Kidney (tissue), 14 donors: ENCODE measurements around the gene DMWD. TPM values are rescaled to one million over a fixed set of nuclear protein-coding genes. Genes with fewer than 3 reads are reported as not detected.

ENCODE experiments used
- DNase-seq, 5 donors: peaks; one replicate each; pipeline ENCODE4 v3.0.0-alpha.2; 2013 to 2020
- FAIRE-seq: peaks from 2 replicates; lab custom pipeline; 2012; peaks lifted over from hg19 to GRCh38; lab: Jason Lieb, UNC
- H3K27ac ChIP-seq, 2 donors: one replicate each; pipeline ENCODE4 v1.7.0; 2013; ENCODE audit warnings: low read depth in 2 of 2, low read length in 2 of 2, inconsistent platforms in 1 of 2
- H3K27me3 ChIP-seq: one replicate; pipeline ENCODE4 v1.7.1; 2013; ENCODE audit warnings: low read length, inconsistent platforms; ENCODE audit not compliant: control insufficient read depth, insufficient read depth
- H3K36me3 ChIP-seq, 3 donors: one replicate each; pipeline versions ENCODE4 v1.7.0 to v1.7.1; 2013; ENCODE audit warnings: low read length in 3 of 3, control low read depth in 1 of 3, inconsistent platforms in 1 of 3; ENCODE audit not compliant: insufficient read depth in 3 of 3, control insufficient read depth in 2 of 3
- H3K4me1 ChIP-seq, 3 donors: one replicate each; pipeline versions ENCODE4 v1.7.0 to v1.7.1; 2013; ENCODE audit warnings: low read length in 3 of 3, inconsistent platforms in 1 of 3, low read depth in 1 of 3; ENCODE audit not compliant: control insufficient read depth in 2 of 3, insufficient read depth in 2 of 3
- H3K4me3 ChIP-seq, 3 donors: one replicate each; pipeline versions ENCODE4 v1.7.0 to v1.8.1; 2013; ENCODE audit warnings: low read length in 3 of 3, control low read depth in 1 of 3, inconsistent platforms in 1 of 3
- H3K9ac ChIP-seq, 3 donors: one replicate each; pipeline versions ENCODE4 v1.7.0 to v1.7.1; 2013; ENCODE audit warnings: low read length in 3 of 3, control low read depth in 1 of 3, inconsistent platforms in 1 of 3
- H3K9me3 ChIP-seq, 3 donors: one replicate each; pipeline versions ENCODE4 v1.7.0 to v1.7.1; 2013; ENCODE audit warnings: low read length in 3 of 3, control low read depth in 1 of 3, inconsistent platforms in 1 of 3; ENCODE audit not compliant: control insufficient read depth in 2 of 3, insufficient read depth in 1 of 3
- intact Hi-C: fragments of 100-400 bp; cut with DNase I; formaldehyde crosslinking; loops from one replicate; pipeline ENCODE4 v1.11.1; 2022
- polyA plus RNA-seq: library from polyadenylated mRNA; stranded (reverse); fragments of 350-450 nt; fragmentation: Illumina TruSeq; extraction: RNeasy Lipid Tissue Mini Kit (QIAGEN cat#74804); gene quantifications from one replicate; pipeline ENCODE4 v1.2.3, GENCODE V29; 2014; ENCODE audit warnings: low read depth, low replicate concordance; ENCODE audit not compliant: insufficient read depth
- total RNA-seq: library from RNA; stranded (reverse); fragmentation: NEBNext Ultra II Directional; extraction: Animal tissue kit (Norgen Biotek cat#: 25700); gene quantifications from one replicate; pipeline ENCODE4 v1.2.1, GENCODE V29; 2021
- TF ChIP-seq, protein P1 (sequence below): IDR thresholded peaks from 3 replicates; pipeline ENCODE4 v1.5.1; 2012; ENCODE audit warnings: mild to moderate bottlenecking, moderate library complexity, borderline replicate concordance; ENCODE audit not compliant: insufficient read depth; ENCODE audit errors: extremely low read depth
- donor health status: control.
- donor health status: control.
- donor health status: control.
- donor health status: control.
- donor health status: control.
- donor health status: DM: yes; HTN: yes; CAD: no.
- donor health status: Normal renal cell carcinoma (clear cell type).

DMWD gene
- total and polyA plus RNA-seq, 2 donors from 2014 or later, result 22.2 to 60.9 TPM

DNA sequence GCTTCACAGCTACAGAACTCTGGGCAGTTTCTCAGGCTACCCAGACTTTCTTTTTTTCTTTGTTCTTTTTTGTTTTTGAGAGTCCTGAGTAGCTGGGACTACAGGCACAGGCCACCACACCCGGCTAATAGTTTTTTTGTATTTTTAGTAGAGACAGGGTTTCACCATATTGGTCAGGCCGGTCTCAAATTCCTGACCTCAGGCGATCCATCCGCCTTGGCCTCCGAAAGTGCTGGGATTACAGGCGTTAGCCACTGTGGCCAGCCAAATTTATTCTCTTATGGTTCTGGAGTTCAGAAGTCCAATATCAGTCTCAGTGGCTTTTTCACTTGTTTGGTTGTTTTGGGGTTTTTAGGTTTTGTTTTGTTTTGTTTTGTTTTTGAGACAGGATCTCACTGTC, 47.0 kb downstream of the DMWD start:
- Histone ChIP-seq H3K36me3 (no peaks in the 10 kb centered on the region), H3K4me3 (no peak overlapping the region), H3K9ac (no peak overlapping the region), H3K27me3 (no peaks in the 10 kb centered on the region), H3K27ac (no peak overlapping the region), H3K4me1 (no peaks in the 10 kb centered on the region), H3K9me3 (no peaks in the 10 kb centered on the region)
- DNase-seq (no peak), FAIRE-seq (no peak)
- TF ChIP-seq, protein P1, sequence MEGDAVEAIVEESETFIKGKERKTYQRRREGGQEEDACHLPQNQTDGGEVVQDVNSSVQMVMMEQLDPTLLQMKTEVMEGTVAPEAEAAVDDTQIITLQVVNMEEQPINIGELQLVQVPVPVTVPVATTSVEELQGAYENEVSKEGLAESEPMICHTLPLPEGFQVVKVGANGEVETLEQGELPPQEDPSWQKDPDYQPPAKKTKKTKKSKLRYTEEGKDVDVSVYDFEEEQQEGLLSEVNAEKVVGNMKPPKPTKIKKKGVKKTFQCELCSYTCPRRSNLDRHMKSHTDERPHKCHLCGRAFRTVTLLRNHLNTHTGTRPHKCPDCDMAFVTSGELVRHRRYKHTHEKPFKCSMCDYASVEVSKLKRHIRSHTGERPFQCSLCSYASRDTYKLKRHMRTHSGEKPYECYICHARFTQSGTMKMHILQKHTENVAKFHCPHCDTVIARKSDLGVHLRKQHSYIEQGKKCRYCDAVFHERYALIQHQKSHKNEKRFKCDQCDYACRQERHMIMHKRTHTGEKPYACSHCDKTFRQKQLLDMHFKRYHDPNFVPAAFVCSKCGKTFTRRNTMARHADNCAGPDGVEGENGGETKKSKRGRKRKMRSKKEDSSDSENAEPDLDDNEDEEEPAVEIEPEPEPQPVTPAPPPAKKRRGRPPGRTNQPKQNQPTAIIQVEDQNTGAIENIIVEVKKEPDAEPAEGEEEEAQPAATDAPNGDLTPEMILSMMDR, result no peak
- intact Hi-C loops, result no loop called here

DNA sequence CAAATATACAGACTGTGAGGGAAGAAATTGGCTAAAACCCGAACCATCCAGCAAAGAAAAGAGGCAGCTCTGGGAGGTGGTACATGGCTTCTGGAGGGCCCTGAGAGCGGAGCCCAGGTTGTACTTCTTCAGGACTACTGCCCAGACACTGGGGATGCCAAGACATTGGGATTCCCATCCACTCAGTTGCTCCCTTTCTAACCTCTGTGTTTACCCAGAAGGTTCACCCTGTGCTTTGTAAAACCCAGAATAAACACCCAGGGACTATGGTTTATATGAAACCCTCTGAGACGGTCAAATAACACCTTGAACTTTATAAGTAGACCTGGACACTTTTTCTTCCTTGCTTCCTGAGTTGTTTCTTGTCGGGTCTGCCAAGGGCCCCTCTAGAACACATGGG, 49.7 kb downstream of the DMWD start:
- DNase-seq, result no peak
- Histone ChIP-seq H3K9ac (no peak overlapping the region), H3K9me3 (no peaks in the 10 kb centered on the region), H3K4me1 (no peaks in the 10 kb centered on the region), H3K36me3 (no peaks in the 10 kb centered on the region), H3K4me3 (no peak overlapping the region), H3K27me3 (no peaks in the 10 kb centered on the region), H3K27ac (no peak overlapping the region)
- intact Hi-C loops, result no loop called here
- no peak for FAIRE-seq
- TF ChIP-seq, protein P1, result no peak

DNA sequence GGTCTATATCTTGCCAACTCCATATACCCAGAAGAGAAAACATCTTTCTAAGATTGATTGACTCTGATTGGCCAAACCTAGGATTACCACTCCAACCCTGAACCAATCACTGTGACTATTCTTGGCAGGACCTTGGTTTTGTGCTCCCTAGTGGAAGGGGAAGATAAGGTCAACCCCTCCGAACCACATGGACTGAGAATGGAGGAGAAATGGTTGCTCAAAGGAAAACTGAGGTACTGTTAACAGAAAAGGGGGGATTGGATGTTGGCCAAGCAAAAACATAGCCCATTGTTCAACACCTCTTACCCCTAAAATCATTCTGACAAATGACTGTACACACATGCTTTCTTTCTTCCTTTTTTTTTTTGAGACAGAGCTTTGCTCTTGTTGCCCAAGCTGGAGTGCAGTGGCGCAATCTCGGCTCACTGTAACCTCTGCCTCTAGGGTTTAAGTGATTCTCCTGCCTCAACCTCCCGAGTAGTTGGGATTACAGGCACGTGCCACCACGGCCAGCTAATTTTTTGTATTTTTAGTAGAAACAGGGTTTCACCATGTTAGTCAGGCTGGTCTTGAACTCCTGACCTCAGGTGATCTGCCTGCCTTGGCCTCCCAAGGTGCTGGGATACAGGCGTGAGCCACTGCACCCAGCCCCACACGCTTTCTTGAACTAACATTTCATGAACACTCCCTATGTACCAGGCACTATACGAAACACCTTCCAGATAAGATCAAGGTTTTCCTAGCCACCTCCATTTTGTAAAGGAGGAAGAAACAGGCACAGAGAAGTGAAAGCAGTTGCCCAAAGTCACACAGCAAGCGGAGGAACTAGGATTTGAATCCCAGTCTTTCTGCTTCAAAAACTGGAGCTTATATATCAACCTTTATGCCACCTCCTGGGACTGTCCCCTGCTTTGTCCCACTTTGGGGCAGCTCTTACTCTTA, 52.9 kb downstream of the DMWD start:
- H3K4me3 ChIP-seq, result no peak overlapping the region
- no peak for FAIRE-seq

More for the DNA sequence above, 52.9 kb downstream of the DMWD start:
- Histone ChIP-seq H3K9ac (no peak overlapping the region), H3K9me3 (no peaks in the 10 kb centered on the region), H3K4me1 (no peaks in the 10 kb centered on the region), H3K27me3 (no peaks in the 10 kb centered on the region), H3K27ac (no peak overlapping the region), H3K36me3 (no peaks in the 10 kb centered on the region)
- intact Hi-C loops, result no loop called here
- TF ChIP-seq, protein P1, result no peak
- DNase-seq, result no peak
